Activated T-cell treated with anti-CD3 and anti-CD28 coated beads, Interleukin-2, amount 50 U/mL, for 72 hours (primary cell): ENCODE measurements around the gene LDLRAD3. TPM values are rescaled to one million over a fixed set of nuclear protein-coding genes. Genes with fewer than 3 reads are reported as not detected.
A peak's percentile ranks its signal among the peaks of the same experiment; 100 is the strongest.
"Not testable (repeated sequence)": the region's sequence is repeated elsewhere in the genome, so short reads cannot be mapped to it uniquely, and the experiment has no call there.

Experiments
- ATAC-seq, 2 donors: fragments of 150-1000 bp; cut with Tn5 transposase; replicated peaks in 1 of 2; 2 replicates each; pipeline ENCODE4 v1.10.0; 2021; ENCODE audit warnings: moderate library complexity in 2 of 2, mild to moderate bottlenecking in 1 of 2
- DNase-seq, 2 donors: peaks; one replicate each; pipeline ENCODE4 v3.0.0; 2021 to 2022; ENCODE audit warnings: mixed read lengths in 1 of 2
- H3K27ac Mint-ChIP-seq: one replicate; pipeline ENCODE4 v1.8.0; 2022; ENCODE audit warnings: mild to moderate bottlenecking, moderate library complexity, mixed read lengths
- H3K27me3 Mint-ChIP-seq: one replicate; pipeline ENCODE4 v1.8.0; 2022; ENCODE audit warnings: low read depth, mixed read lengths
- H3K36me3 Mint-ChIP-seq, 2 donors: one replicate each; pipeline ENCODE4 v1.8.0; 2022; ENCODE audit warnings: mixed read lengths in 2 of 2, mild to moderate bottlenecking in 1 of 2; ENCODE audit not compliant: insufficient read depth in 2 of 2
- H3K4me1 Mint-ChIP-seq: one replicate; pipeline ENCODE4 v1.8.0; 2022; ENCODE audit warnings: low read depth, mixed read lengths
- H3K4me3 Mint-ChIP-seq, 2 donors: one replicate each; pipeline ENCODE4 v1.8.0; 2022; ENCODE audit warnings: mild to moderate bottlenecking in 2 of 2, mixed read lengths in 2 of 2, moderate library complexity in 2 of 2
- H3K9me3 Mint-ChIP-seq, 2 donors: one replicate each; pipeline ENCODE4 v1.8.0; 2022; ENCODE audit warnings: mixed read lengths in 2 of 2
- total RNA-seq, 2 donors: library from RNA; stranded (reverse); gene quantifications; one replicate each; pipeline ENCODE4 v1.2.3, GENCODE V29; 2022

LDLRAD3 gene
- total RNA-seq, 2 donors from 2014 or later, result not detected

DNA sequence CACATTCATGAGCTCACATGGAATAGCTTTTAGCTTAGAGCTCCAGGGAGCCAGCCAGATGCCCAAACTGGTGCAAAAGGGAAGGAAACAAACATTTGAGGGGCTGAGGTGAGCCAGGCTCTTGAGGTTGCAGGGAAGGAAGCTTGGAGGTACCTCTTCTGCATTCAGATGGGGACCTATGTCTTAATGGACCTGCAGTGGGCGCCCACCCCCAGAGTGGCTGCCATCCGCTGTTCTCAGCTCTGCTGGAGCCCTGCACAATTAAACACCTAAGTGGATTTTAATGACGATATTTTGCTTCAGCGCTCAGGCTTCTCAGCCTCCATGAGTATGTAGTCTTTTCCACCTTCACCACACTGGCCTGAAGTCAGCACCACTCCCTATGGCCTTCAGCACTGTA lies 100.8 kb downstream of the LDLRAD3 start:
- Mint-ChIP-seq H3K4me3 (no peak overlapping the region), H3K9me3 (peaks cover 0 to 4% of the 10 kb centered on the region in 2 donors), H3K27ac (no peak overlapping the region), H3K27me3 (peaks cover 13% of the 10 kb centered on the region), H3K4me1 (no peaks in the 10 kb centered on the region), H3K36me3 (no peaks in the 10 kb centered on the region)
- no peak for DNase-seq
- ATAC-seq, result no peak

DNA sequence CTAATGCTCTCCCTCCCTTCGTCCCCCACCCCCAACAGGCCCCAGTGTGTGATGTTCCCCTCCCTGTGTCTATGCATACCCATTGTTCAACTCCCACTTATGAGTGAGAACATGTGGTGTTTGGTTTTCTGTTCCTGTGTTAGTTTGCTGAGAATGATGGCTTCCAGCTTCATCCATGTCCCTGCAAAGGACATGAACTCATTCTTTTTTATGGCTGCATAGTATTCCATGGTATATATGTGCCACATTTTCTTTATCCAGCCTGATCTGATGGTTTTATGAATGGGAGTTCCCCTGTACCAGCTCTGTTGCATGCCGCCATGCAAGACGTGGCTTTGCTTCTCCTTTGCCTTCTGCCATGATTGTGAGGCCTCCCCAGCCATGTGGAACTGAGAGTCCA lies 102.1 kb downstream of the LDLRAD3 start:
- H3K4me1 Mint-ChIP-seq, DNase-seq, ATAC-seq, H3K27ac Mint-ChIP-seq, H3K36me3 Mint-ChIP-seq, H3K9me3 Mint-ChIP-seq, H3K4me3 Mint-ChIP-seq: not testable (repeated sequence)
- H3K27me3 Mint-ChIP-seq, result peaks cover 13% of the 10 kb centered on the region

GRCh38 chr11:36046932-36047331 lies 103.1 kb downstream of the LDLRAD3 start:
- Mint-ChIP-seq H3K27me3 (peaks cover 9% of the 10 kb centered on the region), H3K9me3 (peaks cover 0 to 6% of the 10 kb centered on the region in 2 donors), H3K27ac (no peak overlapping the region), H3K4me3 (no peak overlapping the region), H3K4me1 (no peaks in the 10 kb centered on the region), H3K36me3 (no peaks in the 10 kb centered on the region)
- no peak for ATAC-seq
- DNase-seq, result no peak

GRCh38 chr11:36047344-36047743 lies 103.5 kb downstream of the LDLRAD3 start:
- Mint-ChIP-seq H3K4me3 (no peak overlapping the region), H3K27me3 (peaks cover 8% of the 10 kb centered on the region), H3K4me1 (no peaks in the 10 kb centered on the region), H3K27ac (no peak overlapping the region), H3K9me3 (peaks cover 0 to 6% of the 10 kb centered on the region in 2 donors), H3K36me3 (no peaks in the 10 kb centered on the region)
- DNase-seq (no peak), ATAC-seq (no peak)

GRCh38 chr11:36048496-36049247 lies 104.8 kb downstream of the LDLRAD3 start:
- no peaks in the 10 kb centered on the region for H3K36me3 Mint-ChIP-seq
- ATAC-seq (no peak), DNase-seq (no peak)
- H3K4me1 Mint-ChIP-seq, result no peaks in the 10 kb centered on the region
- H3K27ac Mint-ChIP-seq, result no peak overlapping the region
- H3K4me3 Mint-ChIP-seq, result no peak overlapping the region
- H3K9me3 Mint-ChIP-seq, result peaks cover 0 to 6% of the 10 kb centered on the region in 2 donors
- H3K27me3 Mint-ChIP-seq, result peaks cover 8% of the 10 kb centered on the region

GRCh38 chr11:36051235-36052144 lies 107.6 kb downstream of the LDLRAD3 start:
- DNase-seq, result no peak
- no peak overlapping the region for H3K27ac Mint-ChIP-seq

DNA sequence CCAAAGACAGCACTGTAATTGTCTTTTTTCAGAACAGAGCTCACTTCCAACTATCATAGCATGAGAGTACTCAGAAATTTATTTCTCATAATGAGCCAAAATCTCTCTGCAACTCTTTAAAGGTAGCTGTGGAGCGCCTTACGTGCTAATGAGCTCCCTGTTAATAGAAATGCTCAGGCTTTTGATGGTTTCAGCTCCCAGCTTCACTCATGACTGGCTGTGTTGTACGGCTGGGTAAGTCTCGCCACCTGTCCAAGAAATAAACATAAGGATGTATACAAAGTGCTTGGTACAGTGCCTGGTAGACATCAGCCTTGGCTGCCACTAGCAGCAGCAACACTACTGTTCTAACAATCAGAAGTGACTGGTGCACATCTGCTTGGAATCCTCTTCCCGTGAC lies 109.4 kb downstream of the LDLRAD3 start:
- Mint-ChIP-seq H3K36me3 (no peaks in the 10 kb centered on the region), H3K4me3 (no peak overlapping the region), H3K4me1 (no peaks in the 10 kb centered on the region), H3K27ac (no peak overlapping the region), H3K27me3 (peaks cover 16% of the 10 kb centered on the region), H3K9me3 (peaks cover 5 to 7% of the 10 kb centered on the region in 2 donors)
- no peak for DNase-seq
- ATAC-seq, result no peak

More at GRCh38 chr11:36051235-36052144, 107.6 kb downstream of the LDLRAD3 start:
- Mint-ChIP-seq H3K4me3 (no peak overlapping the region), H3K27me3 (peaks cover 8% of the 10 kb centered on the region), H3K4me1 (no peaks in the 10 kb centered on the region), H3K36me3 (no peaks in the 10 kb centered on the region), H3K9me3 (peaks cover 4 to 7% of the 10 kb centered on the region in 2 donors)
- no peak for ATAC-seq

DNA sequence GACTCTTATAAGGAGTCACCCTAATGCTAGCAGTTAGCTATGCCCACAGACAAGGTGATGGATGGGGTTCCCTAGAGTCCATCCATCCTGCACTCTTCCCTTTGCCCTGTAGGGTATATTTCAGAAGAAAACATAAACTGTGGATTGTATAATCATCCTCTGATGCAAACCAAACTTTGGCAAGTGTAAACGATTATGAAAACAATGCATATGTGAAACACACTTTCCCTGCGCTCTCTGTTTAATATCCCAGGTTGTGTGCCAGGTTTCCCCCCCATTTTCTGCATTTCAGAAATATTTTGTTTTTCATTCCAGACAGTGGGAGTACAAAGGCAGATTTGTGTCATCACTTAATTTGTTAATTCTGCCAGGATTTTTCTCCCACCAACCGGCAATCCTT lies 110.0 kb downstream of the LDLRAD3 start:
- no peak for ATAC-seq
- Mint-ChIP-seq H3K4me1 (no peaks in the 10 kb centered on the region), H3K27me3 (peaks cover 17% of the 10 kb centered on the region), H3K36me3 (no peaks in the 10 kb centered on the region), H3K27ac (no peak overlapping the region), H3K4me3 (no peak overlapping the region), H3K9me3 (peaks cover 7 to 8% of the 10 kb centered on the region in 2 donors)
- DNase-seq, result no peak

GRCh38 chr11:36054628-36055027 lies 110.8 kb downstream of the LDLRAD3 start:
- Mint-ChIP-seq H3K4me3 (no peak overlapping the region), H3K4me1 (no peaks in the 10 kb centered on the region), H3K27me3 (peaks cover 13% of the 10 kb centered on the region), H3K27ac (no peak overlapping the region), H3K36me3 (no peaks in the 10 kb centered on the region), H3K9me3 (peaks cover 7 to 10% of the 10 kb centered on the region in 2 donors)
- ATAC-seq (no peak), DNase-seq (no peak)

DNA sequence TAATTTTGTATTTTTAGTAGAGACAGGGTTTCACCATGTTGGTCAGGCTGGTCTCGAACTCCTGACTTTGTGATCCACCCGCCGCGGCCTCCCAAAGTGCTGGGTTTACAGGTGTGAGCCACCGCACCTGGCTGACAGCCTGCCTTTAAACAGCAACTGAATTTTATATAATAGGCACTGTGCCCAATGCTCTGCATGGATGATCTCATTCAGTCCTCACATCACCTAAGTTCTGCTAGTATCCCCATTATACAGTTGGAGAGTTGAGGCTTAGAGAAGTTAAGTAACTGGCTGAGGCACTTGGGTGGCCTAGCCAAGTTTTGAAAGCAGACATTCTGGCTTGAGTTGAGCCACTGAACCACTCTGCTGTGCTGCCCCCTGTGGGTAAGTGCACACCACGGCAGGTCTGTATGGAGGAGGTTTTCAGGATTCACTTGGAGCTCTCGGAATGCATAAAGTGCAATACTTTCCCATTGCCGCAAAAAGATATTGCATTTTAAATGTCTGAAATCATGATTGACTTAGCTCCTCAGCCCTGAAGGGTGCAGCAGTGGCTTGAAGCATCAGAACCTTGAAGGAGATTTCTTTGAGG lies 112.4 kb downstream of the LDLRAD3 start:
- ATAC-seq (no peak), DNase-seq (peak in 1 of 2 donors; percentile 3)
- Mint-ChIP-seq H3K9me3 (peaks cover 5 to 10% of the 10 kb centered on the region in 2 donors), H3K27me3 (peaks cover 18% of the 10 kb centered on the region), H3K36me3 (no peaks in the 10 kb centered on the region), H3K4me1 (no peaks in the 10 kb centered on the region), H3K4me3 (no peak overlapping the region), H3K27ac (no peak overlapping the region)

DNA sequence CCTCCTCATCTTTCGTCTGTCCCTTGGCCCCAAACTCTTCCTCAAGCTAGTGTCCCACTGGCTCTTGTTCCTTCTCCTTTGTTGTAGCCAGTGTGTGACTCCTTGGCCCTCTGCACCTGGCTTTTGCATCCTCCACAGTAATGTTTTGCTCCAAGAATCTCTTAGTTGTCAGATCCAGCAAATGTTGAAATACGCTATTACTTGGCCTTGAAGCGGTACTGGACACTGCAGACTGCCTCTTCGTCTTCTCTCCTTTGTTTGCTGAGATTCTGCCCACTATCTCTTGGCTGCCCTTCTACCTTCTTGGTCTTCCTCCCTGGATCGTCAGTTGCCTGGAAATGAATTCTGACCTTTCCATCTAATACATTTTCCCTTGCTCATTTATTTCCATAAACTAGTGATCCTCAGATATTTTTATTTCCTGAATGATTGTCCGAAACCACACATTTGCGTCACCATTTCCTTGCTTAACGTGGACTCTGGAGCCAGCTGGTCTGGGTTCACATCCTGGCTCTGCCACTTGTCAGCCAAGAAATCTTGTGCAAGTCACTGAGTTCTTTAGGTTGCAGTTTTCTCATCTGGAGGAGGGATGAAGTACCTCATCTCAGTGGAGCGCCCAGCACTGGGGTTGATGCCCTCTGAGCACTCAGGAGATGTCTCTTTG lies 113.6 kb downstream of the LDLRAD3 start:
- no peak for ATAC-seq
- Mint-ChIP-seq H3K9me3 (peaks cover 5 to 10% of the 10 kb centered on the region in 2 donors), H3K4me1 (no peaks in the 10 kb centered on the region)

DNA sequence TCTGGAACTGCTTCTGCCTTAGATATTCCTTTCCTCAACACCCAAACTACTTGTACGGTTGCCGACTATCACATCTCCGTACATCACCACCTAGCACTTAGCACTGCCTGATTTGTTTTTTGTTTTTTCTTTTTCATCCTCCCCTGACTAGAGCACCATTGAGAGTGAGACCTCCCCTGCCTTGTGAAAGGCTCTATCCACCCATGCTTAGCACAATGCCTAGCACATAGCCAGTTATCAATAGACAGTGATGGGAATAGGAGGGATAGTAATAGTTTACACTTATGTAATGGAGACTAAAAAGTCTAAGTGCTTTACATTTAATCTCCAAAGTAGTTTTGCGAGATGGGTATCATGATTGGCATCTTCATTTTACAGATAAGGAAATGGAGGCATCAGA lies 115.8 kb downstream of the LDLRAD3 start:
- Mint-ChIP-seq H3K9me3 (peaks cover 3 to 8% of the 10 kb centered on the region in 2 donors), H3K27me3 (peaks cover 19% of the 10 kb centered on the region), H3K36me3 (no peaks in the 10 kb centered on the region), H3K27ac (no peak overlapping the region), H3K4me3 (no peak overlapping the region), H3K4me1 (no peaks in the 10 kb centered on the region)
- no peak for DNase-seq
- ATAC-seq, result no peak

More for the DNA sequence above, 113.6 kb downstream of the LDLRAD3 start:
- no peak for DNase-seq
- Mint-ChIP-seq H3K27ac (no peak overlapping the region), H3K27me3 (peaks cover 19% of the 10 kb centered on the region), H3K36me3 (no peaks in the 10 kb centered on the region), H3K4me3 (no peak overlapping the region)
